Renal cortical epithelial cell (primary cell): ENCODE measurements around the gene CD40. TPM values are rescaled to one million over a fixed set of nuclear protein-coding genes. Genes with fewer than 3 reads are reported as not detected.

ENCODE experiments used
- DNase-seq: peaks from one replicate; pipeline ENCODE4 v3.0.0-alpha.2; 2011; ENCODE audit warnings: low read depth
- total RNA-seq: library from RNA; depleted of rRNA; stranded (reverse); fragments of >200 nt; gene quantifications from 2 replicates; pipeline ENCODE4 v1.2.3, GENCODE V29; 2014

The CD40 gene
- total RNA-seq, 1 donor from 2014 or later: 38.6 TPM

DNA sequence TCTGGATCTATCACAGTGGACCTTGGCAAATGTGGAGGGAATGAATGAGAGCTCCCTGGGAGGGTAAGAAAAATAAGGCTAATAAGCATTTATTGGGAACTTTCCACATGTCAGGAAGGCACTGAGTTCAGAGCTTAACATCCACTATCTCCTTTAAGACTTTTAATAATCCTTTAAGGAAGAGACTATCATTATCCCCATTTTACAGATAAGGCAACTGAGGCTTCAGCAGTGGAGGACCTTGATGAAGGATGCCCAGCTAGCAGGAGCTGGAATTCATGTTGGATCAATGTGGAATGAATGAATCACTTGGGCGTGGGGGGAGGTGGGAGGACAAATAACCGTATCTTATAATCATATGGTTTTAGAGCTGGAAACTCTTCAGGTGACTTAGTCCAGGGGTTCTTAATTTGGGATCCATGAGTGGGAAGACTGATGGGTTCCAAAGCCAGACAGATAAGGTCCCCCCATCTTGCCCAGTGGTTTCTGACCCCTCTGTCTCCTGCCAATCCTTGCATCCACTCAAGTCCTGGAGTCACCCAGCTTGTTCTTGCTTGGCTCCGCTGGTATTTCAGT is 54.9 kb downstream of the CD40 start:
- DNase-seq: no peak

DNA sequence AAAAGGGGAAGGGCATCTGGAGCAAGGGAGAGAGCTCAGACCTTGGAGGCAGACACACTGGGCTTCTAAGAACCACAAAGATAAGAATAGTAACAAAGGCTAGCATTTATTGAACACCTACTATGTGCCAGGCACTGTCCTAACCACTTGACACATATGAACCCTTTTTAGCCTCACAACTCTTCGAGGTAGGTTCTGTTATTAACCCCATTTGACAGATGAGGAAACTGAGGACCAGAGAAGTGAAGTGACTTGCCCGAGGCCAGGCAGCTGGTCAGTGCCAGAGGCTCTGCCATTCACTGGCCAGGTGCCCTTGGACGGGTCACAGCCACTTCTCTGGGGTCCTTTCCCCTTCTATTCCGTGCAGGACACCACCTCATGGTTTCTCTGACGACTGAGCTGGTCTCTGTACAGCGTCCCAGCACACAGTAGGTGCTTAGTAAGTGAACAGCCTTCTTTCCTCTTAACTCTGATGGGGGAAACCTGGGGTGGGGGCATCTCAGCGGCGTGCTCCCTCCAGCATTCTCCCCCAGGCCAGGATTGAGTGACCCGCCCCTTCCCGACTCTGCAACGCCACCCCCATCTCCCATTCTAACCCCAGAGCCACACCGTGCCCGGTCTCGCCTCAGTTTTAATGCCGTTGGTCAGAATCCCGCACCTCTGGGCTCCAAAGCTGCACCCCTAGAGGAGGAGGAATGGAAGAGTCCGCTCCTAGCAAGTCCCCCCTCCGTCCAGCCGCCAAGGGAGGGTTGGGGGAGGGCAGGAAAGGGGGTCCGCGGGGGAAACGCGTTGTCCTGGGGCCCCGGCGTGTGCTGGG is 55.7 kb downstream of the CD40 start:
- no peak for DNase-seq

DNA sequence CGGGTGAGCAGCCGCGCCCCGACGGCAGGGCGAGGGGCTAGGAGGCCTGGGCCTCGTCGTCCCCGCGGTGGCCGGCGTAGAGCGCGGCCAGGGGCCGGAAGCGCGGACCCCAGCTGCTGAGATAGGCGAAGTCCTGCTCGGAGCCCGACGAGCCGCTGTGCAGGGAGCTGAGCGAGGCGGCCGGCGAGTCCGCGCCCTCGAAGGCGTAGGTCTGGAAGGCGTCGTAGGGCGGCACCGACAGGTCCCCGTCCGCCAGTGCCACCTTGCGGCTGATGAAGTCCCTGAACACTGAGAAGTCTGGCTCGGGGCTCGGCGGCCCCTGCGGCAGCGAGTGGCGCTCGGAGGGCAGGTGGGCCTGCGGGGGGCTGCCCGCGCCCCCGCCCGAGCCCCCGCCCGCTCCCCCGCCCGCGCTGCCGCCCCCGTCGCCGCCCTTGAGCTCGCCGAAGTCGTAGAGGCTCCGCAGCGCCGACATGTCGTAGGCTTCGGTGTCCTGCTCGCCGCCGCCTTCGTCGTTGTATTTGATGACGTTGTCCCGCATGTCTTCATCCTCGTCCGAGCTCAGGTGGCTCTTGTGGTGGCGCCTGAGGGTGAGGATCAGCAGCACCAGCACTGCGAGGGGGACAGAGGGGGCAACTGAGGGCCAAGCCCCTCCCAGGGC is 56.5 kb downstream of the CD40 start:
- DNase-seq: peak; percentile 17

DNA sequence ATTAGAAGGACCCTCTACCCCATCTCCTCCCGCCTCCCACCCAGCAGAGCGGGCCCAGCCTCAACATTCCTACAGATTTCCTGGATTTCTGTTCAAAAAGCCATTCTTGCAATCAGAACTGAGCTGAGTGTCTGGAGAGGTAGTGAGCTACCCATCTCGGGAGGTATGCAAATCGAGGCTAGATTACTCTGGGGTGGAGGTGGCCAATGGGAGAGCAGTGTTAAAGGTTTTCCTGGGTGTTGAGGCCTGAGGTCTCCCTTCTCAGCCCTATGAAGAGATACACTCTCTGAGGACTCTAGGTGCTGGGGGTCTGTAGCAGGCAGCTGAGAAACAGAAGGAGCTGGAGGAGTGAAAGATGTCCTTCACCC is 57.0 kb downstream of the CD40 start:
- no peak for DNase-seq

DNA sequence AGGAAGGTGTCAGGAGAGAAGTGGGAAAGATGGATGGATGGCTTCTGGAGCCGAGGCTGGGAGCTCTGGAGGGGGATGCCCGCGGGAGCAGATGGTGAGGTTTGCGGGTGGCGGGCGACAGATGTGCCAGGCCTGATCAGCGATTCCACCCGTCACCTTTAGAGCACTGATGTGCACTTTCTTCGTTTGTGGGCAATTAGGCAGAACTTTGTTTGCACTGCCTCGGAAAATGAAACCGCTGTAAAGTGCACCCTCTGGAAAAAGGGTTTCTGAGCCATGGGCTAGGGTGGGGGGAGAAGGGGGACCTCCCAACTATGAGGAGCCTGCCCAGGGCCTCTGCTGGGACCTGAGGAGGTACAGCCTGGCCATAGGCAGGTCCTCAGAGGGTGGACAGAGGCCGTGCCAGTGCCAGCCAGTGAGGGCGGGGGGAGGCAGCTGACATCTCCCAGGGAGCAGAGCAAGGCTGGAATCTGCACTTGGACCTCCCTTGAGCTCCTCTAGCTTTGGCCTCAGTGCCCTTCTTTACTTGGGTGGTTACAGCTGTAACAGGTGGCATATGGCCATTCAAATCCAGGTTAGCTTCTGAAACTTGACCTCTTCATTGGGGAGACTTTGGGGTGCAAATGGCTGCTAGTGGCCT is 58.7 kb downstream of the CD40 start:
- DNase-seq: no peak

DNA sequence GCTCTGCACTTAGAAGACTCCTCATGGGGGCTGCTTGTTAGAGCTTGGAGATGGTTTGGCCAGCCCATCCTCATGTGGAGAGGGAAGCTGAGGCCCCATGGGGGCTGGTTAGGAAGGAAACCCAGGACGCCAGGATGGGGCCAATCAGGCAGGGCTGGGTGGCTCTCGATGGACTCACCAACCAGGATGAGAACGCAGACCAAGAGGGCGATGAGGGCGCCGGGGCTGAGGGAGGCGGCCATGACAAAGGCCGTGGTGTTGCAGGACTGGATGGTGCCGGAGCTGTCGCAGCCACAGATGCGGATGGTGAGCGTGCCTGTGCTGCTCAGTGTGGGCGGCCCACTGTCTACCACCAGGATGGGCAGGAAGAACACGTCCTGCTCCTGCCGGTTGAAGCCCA is 59.7 kb downstream of the CD40 start:
- no peak for DNase-seq

DNA sequence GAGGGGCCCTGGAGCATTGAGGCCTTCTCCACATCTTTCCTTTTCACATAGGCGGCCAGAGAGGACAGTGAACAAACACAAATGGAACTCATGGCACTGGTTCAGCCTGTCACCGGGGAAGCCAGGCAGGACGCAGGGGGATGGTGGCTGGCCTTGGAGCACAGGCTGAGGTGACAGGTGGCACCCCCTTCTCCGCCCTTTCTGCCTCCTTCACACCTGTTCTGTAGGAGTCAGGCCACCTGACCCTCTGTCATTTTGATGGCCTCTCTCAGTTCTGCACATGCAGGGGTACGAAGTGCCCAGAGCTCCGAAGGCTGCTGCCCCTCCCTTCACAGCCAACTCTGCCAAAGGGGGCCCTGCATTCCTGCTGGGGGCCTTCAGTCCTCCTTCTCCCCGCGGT is 60.8 kb downstream of the CD40 start:
- no peak for DNase-seq

Other genes with a start within 250 kb of the CD40 start
- gene ZSWIM1, start 237.1 kb upstream of the CD40 start, total RNA-seq: 3.6 and 6.9 TPM in 2 replicates
- 0.85 and 1.0 TPM in 2 replicates for gene SPATA25, start 230.7 kb upstream of the CD40 start, total RNA-seq
- 3.0 and 3.3 TPM in 2 replicates for gene NEURL2, start 227.1 kb upstream of the CD40 start, total RNA-seq
- gene CTSA, start 227.0 kb upstream of the CD40 start, total RNA-seq: 20.7 and 64.2 TPM in 2 replicates
- gene PLTP, start 206.2 kb upstream of the CD40 start, total RNA-seq: 10.4 and 32.1 TPM in 2 replicates
- 7.1 and 19.4 TPM in 2 replicates for gene PCIF1, start 183.6 kb upstream of the CD40 start, total RNA-seq
- 11.1 and 16.1 TPM in 2 replicates for gene ZNF335, start 146.1 kb upstream of the CD40 start, total RNA-seq
- gene MMP9, start 109.4 kb upstream of the CD40 start, total RNA-seq: 0.87 TPM in 1 of 2 replicates, not detected in the other
- gene SLC12A5, start 89.1 kb upstream of the CD40 start, total RNA-seq: 0.17 and 0.55 TPM in 2 replicates
- 6.1 and 25.3 TPM in 2 replicates for gene NCOA5, start 28.4 kb upstream of the CD40 start, total RNA-seq
- gene CDH22, start 190.2 kb downstream of the CD40 start, total RNA-seq: not detected in 2 replicates